Measurements from ENCODE around the gene IL22RA2. TPM values are rescaled to one million over a fixed set of nuclear protein-coding genes. Genes with fewer than 3 reads are reported as not detected.
"Not testable (repeated sequence)": the region's sequence is repeated elsewhere in the genome, so short reads cannot be mapped to it uniquely, and the experiment has no call there.

IL22RA2 gene
- total RNA-seq, 2 donors from 2014 or later: not detected

DNA sequence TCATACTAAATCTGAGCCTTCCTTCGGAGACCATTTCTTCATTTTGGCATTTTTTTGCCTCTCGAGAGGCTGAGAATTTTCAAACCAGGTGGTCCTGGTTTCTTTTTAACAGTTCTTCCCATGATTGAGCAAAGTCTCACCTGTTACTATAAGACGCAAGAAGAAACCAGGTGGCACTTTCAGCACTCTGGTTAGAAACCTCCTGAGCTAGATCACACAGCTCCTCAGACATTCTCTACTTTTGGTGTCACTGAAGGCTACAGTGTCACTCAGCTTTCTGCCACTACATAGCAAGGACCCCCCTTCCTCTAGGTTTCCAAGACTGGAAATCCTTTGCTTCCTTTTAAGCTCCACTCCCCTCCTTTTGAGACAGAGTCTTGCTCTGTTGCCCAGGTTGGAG is 38.5 kb upstream of the IL22RA2 start:
- DNase-seq (no peak), ATAC-seq (no peak)
- Mint-ChIP-seq H3K4me3 (no peak overlapping the region), H3K36me3 (ENCODE audit: low read depth) (no peaks in the 10 kb centered on the region), H3K27ac (peak overlapping the region; percentile 34), H3K27me3 (no peaks in the 10 kb centered on the region), H3K4me1 (peaks cover 45% of the 10 kb centered on the region)
- H3K9me3 ChIP-seq (ENCODE audit: control insufficient read depth, low read length, poor library complexity, severe bottlenecking): no peaks in the 10 kb centered on the region

- Mint-ChIP-seq H3K4me3 (no peak overlapping the region), H3K27me3 (no peaks in the 10 kb centered on the region), H3K4me1 (peaks cover 41% of the 10 kb centered on the region), H3K27ac (peak overlapping the region; percentile 51), H3K36me3 (ENCODE audit: low read depth) (no peaks in the 10 kb centered on the region)
- no peaks in the 10 kb centered on the region for H3K9me3 ChIP-seq (ENCODE audit: control insufficient read depth, low read length, poor library complexity, severe bottlenecking)
- no peak for DNase-seq
- no peak for ATAC-seq
These were observed 37.5 kb upstream of the IL22RA2 start for GRCh38 chr6:137210903-137211302.

DNA sequence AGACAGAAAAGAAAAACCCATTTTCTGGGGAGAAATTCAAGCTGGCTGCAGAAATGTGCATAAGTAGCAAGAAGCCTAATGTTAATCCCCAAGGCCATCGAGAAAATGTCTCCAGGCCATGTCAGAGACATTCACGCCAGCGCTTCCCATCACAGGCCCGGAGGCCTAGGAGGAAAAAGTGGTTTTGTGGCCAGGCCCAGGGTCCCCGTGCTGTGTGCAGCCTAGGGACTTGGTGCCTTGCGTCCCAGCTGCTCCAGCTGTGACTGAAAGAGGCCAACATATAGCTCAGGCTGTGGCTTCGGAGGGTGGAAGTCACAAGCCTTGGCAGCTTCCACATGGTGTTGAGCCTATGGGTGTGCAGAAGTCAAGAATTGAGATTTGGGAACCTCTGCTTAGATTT is 34.8 kb upstream of the IL22RA2 start:
- peaks cover 31% of the 10 kb centered on the region for H3K4me1 Mint-ChIP-seq
- H3K27me3 Mint-ChIP-seq: no peaks in the 10 kb centered on the region
- DNase-seq (no peak), ATAC-seq (no peak)
- H3K9me3 ChIP-seq (ENCODE audit: control insufficient read depth, low read length, poor library complexity, severe bottlenecking): no peaks in the 10 kb centered on the region
- no peak overlapping the region for H3K4me3 Mint-ChIP-seq
- H3K27ac Mint-ChIP-seq: no peak overlapping the region
- peaks cover 7% of the 10 kb centered on the region for H3K36me3 Mint-ChIP-seq (ENCODE audit: low read depth)

DNA sequence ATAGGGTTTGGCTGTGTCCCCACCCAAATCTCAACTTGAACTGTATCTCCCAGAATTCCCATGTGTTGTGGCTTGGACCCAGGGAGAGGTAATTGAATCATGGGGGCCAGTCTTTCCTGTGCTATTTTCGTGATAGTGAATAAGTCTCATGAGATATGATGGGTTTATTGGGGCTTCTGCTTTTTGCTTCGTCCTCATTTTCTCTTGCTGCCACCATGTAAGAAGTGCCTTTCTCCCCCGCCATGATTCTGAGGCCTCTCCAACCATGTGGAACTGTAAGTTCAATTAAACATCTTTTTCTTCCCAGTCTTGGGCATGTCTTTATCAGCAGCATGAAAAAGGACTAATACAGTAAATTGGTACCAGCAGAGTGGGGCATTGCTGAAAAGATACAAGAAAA is 34.0 kb upstream of the IL22RA2 start:
- not testable (repeated sequence) for H3K9me3 ChIP-seq (ENCODE audit: control insufficient read depth, low read length, poor library complexity, severe bottlenecking); H3K4me3 Mint-ChIP-seq; ATAC-seq; H3K36me3 Mint-ChIP-seq (ENCODE audit: low read depth); DNase-seq; H3K27me3 Mint-ChIP-seq; H3K27ac Mint-ChIP-seq
- H3K4me1 Mint-ChIP-seq: peaks cover 27% of the 10 kb centered on the region

DNA sequence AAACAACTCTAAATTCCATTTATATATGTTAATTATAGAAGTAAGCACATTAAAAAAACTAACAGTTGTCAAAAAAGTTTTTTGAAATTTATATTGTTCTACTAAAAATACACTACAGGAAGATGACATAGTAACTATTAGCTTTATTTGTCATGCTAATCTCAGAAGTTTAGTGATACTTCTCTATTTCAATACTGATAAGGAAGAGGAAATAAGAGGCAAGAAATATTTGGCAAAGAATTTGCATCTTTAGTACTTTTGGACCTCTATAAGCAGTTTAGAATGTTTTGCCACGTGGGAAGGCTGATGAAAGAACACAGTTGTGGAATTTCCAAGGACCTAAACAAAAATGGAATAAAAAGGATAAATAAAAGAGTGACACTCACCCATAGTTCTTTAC is 33.1 kb upstream of the IL22RA2 start:
- ATAC-seq (no peak), DNase-seq (no peak)
- no peaks in the 10 kb centered on the region for H3K9me3 ChIP-seq (ENCODE audit: control insufficient read depth, low read length, poor library complexity, severe bottlenecking)
- peaks cover 7% of the 10 kb centered on the region for H3K36me3 Mint-ChIP-seq (ENCODE audit: low read depth)
- H3K27me3 Mint-ChIP-seq: no peaks in the 10 kb centered on the region
- peaks cover 20% of the 10 kb centered on the region for H3K4me1 Mint-ChIP-seq
- no peak overlapping the region for H3K4me3 Mint-ChIP-seq
- no peak overlapping the region for H3K27ac Mint-ChIP-seq

- Mint-ChIP-seq H3K4me1 (peaks cover 9% of the 10 kb centered on the region), H3K36me3 (ENCODE audit: low read depth) (peaks cover 7% of the 10 kb centered on the region), H3K27me3 (no peaks in the 10 kb centered on the region), H3K27ac (no peak overlapping the region), H3K4me3 (no peak overlapping the region)
- H3K9me3 ChIP-seq (ENCODE audit: control insufficient read depth, low read length, poor library complexity, severe bottlenecking): peaks cover under 1% of the 10 kb centered on the region
- DNase-seq: no peak
- ATAC-seq: no peak
These were observed 29.8 kb upstream of the IL22RA2 start for GRCh38 chr6:137203256-137203655.

- ATAC-seq: peak; percentile 48
- H3K36me3 Mint-ChIP-seq (ENCODE audit: low read depth): peaks cover 7% of the 10 kb centered on the region
- H3K9me3 ChIP-seq (ENCODE audit: control insufficient read depth, low read length, poor library complexity, severe bottlenecking): peaks cover 2% of the 10 kb centered on the region
- DNase-seq: no peak
- H3K4me3 Mint-ChIP-seq: no peak overlapping the region
- no peak overlapping the region for H3K27ac Mint-ChIP-seq
- peaks cover 12% of the 10 kb centered on the region for H3K4me1 Mint-ChIP-seq
- H3K27me3 Mint-ChIP-seq: no peaks in the 10 kb centered on the region
These were observed 28.6 kb upstream of the IL22RA2 start for GRCh38 chr6:137202078-137202477.

DNA sequence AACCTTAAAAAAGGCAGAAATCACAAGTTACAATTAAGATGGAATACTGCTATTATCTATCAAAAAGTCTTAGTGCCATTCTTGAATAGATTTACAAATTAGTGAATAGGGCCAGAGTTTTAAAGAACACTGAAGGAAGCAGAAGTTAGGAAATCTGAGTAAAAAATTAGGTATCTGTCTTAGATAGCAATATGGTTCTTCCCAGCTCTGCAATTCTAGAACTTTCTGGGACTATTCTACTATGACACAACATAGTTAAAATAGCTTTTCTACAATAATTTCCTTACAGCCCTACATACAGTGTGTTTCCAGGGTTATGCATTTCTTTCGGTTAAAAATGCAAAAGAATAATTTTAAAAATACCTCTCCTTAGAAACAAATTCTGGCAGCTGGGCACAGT is 27.6 kb upstream of the IL22RA2 start:
- peaks cover 7% of the 10 kb centered on the region for H3K36me3 Mint-ChIP-seq (ENCODE audit: low read depth)
- no peak for ATAC-seq

DNA sequence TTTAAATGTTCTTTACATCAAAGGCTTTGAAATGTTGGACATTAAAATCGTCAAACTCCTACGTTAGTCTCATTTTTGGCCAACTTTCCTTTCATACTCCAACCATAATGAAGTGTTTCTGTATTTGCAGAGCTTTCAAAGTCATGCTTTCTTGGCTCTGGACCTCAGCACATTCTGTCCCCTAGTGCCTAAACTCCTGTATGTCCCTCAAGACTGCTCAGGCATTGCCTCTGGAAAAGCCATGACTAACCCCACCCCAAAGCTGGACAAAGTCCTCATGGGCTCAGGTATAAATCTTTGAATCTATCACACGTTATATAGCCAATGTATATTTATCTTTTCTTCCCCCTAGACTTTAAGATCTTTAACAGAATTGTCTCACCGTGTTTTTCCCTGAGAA is 26.8 kb upstream of the IL22RA2 start:
- DNase-seq (no peak), ATAC-seq (no peak)
- Mint-ChIP-seq H3K27me3 (no peaks in the 10 kb centered on the region), H3K4me3 (no peak overlapping the region), H3K27ac (no peak overlapping the region), H3K36me3 (ENCODE audit: low read depth) (peaks cover 5% of the 10 kb centered on the region), H3K4me1 (peaks cover 14% of the 10 kb centered on the region)
- H3K9me3 ChIP-seq (ENCODE audit: control insufficient read depth, low read length, poor library complexity, severe bottlenecking): peaks cover 2% of the 10 kb centered on the region

More for the DNA sequence above, 27.6 kb upstream of the IL22RA2 start:
- peaks cover 2% of the 10 kb centered on the region for H3K9me3 ChIP-seq (ENCODE audit: control insufficient read depth, low read length, poor library complexity, severe bottlenecking)
- DNase-seq: no peak
- Mint-ChIP-seq H3K27me3 (no peaks in the 10 kb centered on the region), H3K4me3 (no peak overlapping the region), H3K4me1 (peaks cover 13% of the 10 kb centered on the region), H3K27ac (no peak overlapping the region)

- ATAC-seq: no peak
- no peaks in the 10 kb centered on the region for H3K27me3 Mint-ChIP-seq
- no peak for DNase-seq
- no peaks in the 10 kb centered on the region for H3K36me3 Mint-ChIP-seq (ENCODE audit: low read depth)
- peaks cover 2% of the 10 kb centered on the region for H3K9me3 ChIP-seq (ENCODE audit: control insufficient read depth, low read length, poor library complexity, severe bottlenecking)
- no peak overlapping the region for H3K27ac Mint-ChIP-seq
- H3K4me1 Mint-ChIP-seq: peaks cover 8% of the 10 kb centered on the region
- H3K4me3 Mint-ChIP-seq: no peak overlapping the region
These were observed 24.5 kb upstream of the IL22RA2 start for GRCh38 chr6:137197684-137198645.

DNA sequence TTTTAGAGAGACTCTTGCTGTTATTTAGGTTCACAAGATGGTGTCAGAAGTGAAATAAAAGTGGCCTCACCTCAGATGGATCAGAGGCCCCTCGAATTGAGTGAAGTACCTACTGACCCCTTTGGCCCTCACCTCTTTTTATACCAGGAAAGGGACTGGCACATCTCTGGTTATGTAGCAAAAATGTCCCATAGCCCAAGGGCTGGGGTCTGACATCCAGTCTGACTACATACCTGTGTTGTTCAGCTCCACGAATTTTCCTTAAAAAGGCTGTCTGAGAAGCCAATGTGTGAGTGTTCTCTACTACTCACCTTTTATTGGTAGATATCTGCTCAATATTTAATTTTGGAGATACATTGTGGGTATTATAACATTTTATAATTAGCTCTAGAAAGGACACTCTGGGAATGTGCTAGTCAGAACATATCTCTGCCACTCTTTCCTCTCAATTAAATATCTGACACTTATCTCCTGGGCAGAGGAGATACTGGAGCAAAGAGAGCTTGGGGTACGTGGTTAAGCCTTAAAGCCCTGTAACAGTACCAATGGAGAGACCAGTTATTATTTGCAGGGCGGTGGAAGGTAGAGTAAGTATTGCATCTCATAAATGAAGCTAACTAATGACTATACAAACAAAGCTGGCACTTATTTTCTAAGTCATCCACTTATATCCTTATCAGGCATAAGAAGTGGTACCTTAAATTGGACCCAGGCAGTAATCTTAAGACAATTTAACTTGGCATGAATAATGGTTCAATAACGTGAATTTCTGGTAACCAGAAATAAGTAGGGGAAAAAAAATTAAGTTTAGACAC is 20.0 kb upstream of the IL22RA2 start:
- no peaks in the 10 kb centered on the region for H3K36me3 Mint-ChIP-seq (ENCODE audit: low read depth)
- no peak overlapping the region for H3K4me3 Mint-ChIP-seq
- peaks cover 5% of the 10 kb centered on the region for H3K9me3 ChIP-seq (ENCODE audit: control insufficient read depth, low read length, poor library complexity, severe bottlenecking)
- peaks cover 8% of the 10 kb centered on the region for H3K4me1 Mint-ChIP-seq
- DNase-seq (no peak), ATAC-seq (no peak)
- no peaks in the 10 kb centered on the region for H3K27me3 Mint-ChIP-seq
- H3K27ac Mint-ChIP-seq: no peak overlapping the region

GRCh38 chr6:137192821-137193220 is 19.4 kb upstream of the IL22RA2 start:
- no peak for DNase-seq
- no peak overlapping the region for H3K27ac Mint-ChIP-seq
- H3K27me3 Mint-ChIP-seq: no peaks in the 10 kb centered on the region

DNA sequence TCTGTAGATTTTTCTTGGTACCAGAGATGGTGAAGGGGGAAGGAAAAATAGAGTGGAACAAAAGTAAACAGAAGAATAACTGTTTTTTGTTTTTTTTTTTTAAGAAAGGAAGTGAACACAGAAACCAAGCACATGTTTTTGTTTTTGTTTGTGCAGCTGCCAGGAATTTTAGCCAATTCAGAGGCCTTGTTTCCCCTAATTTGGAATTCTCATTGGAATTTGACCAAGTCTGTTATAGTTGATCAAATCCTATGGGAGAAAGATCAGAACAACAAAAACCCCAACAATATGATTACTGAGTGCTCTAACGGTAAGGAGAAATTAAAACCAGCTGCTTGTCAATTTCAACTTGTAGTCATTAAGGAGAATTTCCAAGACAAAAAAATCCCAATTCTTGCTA is 18.2 kb upstream of the IL22RA2 start:
- ATAC-seq: no peak
- H3K27me3 Mint-ChIP-seq: no peaks in the 10 kb centered on the region
- peaks cover 2% of the 10 kb centered on the region for H3K9me3 ChIP-seq (ENCODE audit: control insufficient read depth, low read length, poor library complexity, severe bottlenecking)
- H3K4me1 Mint-ChIP-seq: peaks cover 4% of the 10 kb centered on the region
- no peaks in the 10 kb centered on the region for H3K36me3 Mint-ChIP-seq (ENCODE audit: low read depth)
- H3K4me3 Mint-ChIP-seq: no peak overlapping the region
- H3K27ac Mint-ChIP-seq: no peak overlapping the region
- DNase-seq: no peak

More at GRCh38 chr6:137192821-137193220, 19.4 kb upstream of the IL22RA2 start:
- H3K4me1 Mint-ChIP-seq: peaks cover 5% of the 10 kb centered on the region
- no peak for ATAC-seq
- no peak overlapping the region for H3K4me3 Mint-ChIP-seq
- H3K9me3 ChIP-seq (ENCODE audit: control insufficient read depth, low read length, poor library complexity, severe bottlenecking): peaks cover 2% of the 10 kb centered on the region
- no peaks in the 10 kb centered on the region for H3K36me3 Mint-ChIP-seq (ENCODE audit: low read depth)

All from T-helper 17 cell (primary cell).